Activated CD4-positive, alpha-beta T cell treated with anti-CD3 and anti-CD28 coated beads, Interleukin-2, amount 50 U/mL, for 48 hours (primary cell): ENCODE results near the gene PHF21A.

ENCODE experiments used
- DNase-seq, 2 experiments: peaks; one replicate each; pipeline ENCODE4 v3.0.0-alpha.2; 2020

PHF21A gene

GRCh38 chr11:46121301-46121723 lies at the start of gene PHF21A:
Gene PHF21A, minus strand, starts transcription at chr11:46121454. Its CDS starts 37,235 bp downstream, at chr11:46084219.
- peak; percentile 89 to 92 for DNase-seq

- no peak for DNase-seq
Measured at GRCh38 chr11:46170797-46171196, 49.5 kb upstream of the PHF21A start.

GRCh38 chr11:46162700-46163099 lies 41.4 kb upstream of the PHF21A start:
- peak in 1 of 2 experiments; percentile 13 for DNase-seq

- no peak for DNase-seq
Measured at GRCh38 chr11:46161201-46161600, 39.9 kb upstream of the PHF21A start.

GRCh38 chr11:46160100-46160499 lies 38.8 kb upstream of the PHF21A start:
- no peak for DNase-seq

GRCh38 chr11:46159680-46160079 lies 38.4 kb upstream of the PHF21A start:
- DNase-seq, result no peak

- DNase-seq, result peak in 1 of 2 experiments; percentile 12
Measured at GRCh38 chr11:46149826-46150225, 28.6 kb upstream of the PHF21A start.

GRCh38 chr11:46149342-46149741 lies 28.1 kb upstream of the PHF21A start:
- DNase-seq, result no peak

GRCh38 chr11:46144741-46145140 lies 23.5 kb upstream of the PHF21A start:
- no peak for DNase-seq

- DNase-seq, result no peak
Measured at GRCh38 chr11:46143049-46143806, 22.0 kb upstream of the PHF21A start.

GRCh38 chr11:46142561-46142960 lies 21.3 kb upstream of the PHF21A start:
- no peak for DNase-seq

- no peak for DNase-seq
Measured at GRCh38 chr11:46141597-46141996, 20.3 kb upstream of the PHF21A start.

- DNase-seq, result no peak
Measured at GRCh38 chr11:46134540-46134939, 13.3 kb upstream of the PHF21A start.

GRCh38 chr11:46134061-46134460 lies 12.8 kb upstream of the PHF21A start:
- DNase-seq, result no peak

GRCh38 chr11:46133119-46133518 lies 11.9 kb upstream of the PHF21A start:
- no peak for DNase-seq

GRCh38 chr11:46130286-46130940 lies 9.2 kb upstream of the PHF21A start:
- no peak for DNase-seq

GRCh38 chr11:46129133-46129532 lies 7.9 kb upstream of the PHF21A start:
- no peak for DNase-seq

GRCh38 chr11:46127150-46127638 lies 5.9 kb upstream of the PHF21A start:
- DNase-seq, result peak; percentile 30 to 52

GRCh38 chr11:46125284-46125683 lies 4.0 kb upstream of the PHF21A start:
- no peak for DNase-seq

GRCh38 chr11:46122945-46123715 lies 1.9 kb upstream of the PHF21A start:
- no peak for DNase-seq

GRCh38 chr11:46121724-46122477 lies 647 bp upstream of the PHF21A start:
- DNase-seq, result peak; percentile 70 to 78
